ENCODE measurements around the gene FOXL2NB.
A peak's percentile ranks its signal among the peaks of the same experiment; 100 is the strongest.

The FOXL2NB gene

GRCh38 chr3:138928727-138929372, 18.2 kb upstream of the FOXL2NB start:
- DNase-seq (ENCODE audit: low read depth, low spot score): no peak

DNA sequence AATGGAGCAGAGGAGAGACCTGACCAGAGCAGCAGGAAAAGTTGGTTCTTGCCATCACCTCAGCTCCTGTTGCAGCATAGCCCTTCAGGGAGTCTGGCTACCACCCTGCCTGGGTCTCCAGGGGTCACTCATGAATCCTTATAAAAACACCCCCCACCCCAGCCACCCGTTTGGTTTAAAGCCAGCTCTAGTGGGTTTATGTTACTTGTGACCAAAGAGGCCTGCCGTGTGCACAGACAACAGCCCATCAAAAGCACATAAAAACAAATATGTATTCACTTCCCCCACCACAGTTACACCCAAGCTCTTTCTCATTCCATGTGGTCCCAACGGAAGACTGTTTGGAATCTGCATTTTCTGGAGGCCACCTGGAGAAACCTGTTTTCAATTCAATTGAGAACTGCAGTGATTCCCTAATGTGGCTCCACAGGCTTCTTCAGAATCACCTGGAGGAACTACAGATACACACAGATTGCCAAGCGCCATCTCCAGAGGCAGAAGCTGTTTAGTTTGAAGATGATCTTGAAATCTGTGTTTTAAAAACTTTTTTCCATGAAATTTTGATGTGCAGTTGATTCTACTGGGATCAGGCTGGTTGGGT, 13.8 kb upstream of the FOXL2NB start:
- no peak for DNase-seq (ENCODE audit: low read depth, low spot score)

DNA sequence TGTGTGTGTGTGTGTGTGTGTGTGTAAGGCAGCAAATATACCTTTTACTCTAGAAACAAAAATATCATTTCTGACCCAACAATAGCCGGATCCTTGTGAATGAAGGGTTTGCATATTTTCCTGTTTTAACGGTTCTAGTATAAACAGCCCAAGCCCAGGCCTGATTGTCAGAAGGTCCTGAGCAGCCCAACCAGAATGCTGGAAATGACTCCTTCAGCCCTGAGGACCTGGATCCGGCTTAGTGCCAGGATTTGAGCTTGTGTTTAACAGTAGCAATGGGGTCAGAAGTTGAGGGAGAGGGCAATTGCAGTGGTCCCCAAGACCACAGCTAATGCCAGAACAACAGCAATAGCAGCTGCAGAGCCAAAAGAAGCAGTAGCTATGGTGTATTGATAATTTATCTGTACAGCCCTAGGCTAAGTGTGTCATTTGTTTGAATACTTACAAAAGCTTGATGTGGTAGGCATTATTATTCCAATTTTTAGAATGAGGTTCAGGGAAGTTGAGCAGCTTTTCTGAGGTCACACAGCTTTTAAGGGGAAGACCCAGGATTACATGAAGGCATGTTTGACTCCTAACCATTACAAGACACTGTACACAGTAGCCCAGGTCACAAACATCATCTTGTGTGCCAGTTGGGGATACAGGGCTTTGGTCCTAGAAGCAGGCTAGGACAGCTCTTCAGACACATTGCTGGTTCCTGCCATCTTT, 12.9 kb upstream of the FOXL2NB start:
- DNase-seq (ENCODE audit: low read depth, low spot score): no peak

DNA sequence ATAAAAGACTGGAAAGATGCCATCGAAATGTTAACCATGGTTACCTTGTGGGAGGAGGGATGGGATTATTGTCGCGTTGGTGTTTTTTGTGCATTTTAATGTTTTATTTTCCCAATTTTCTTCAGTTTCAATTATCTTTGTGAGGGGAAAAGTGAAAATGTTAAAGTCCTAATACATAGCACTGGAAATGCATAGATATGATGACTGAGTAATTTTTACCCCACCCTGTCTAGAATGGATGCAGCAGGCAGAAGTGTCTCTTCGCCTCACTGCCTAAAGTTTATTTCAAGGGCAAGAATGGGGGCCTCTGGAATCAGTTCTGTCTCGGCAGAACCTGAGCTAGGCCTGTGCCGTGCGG, 11.5 kb upstream of the FOXL2NB start:
- no peak for DNase-seq (ENCODE audit: low read depth, low spot score)

DNA sequence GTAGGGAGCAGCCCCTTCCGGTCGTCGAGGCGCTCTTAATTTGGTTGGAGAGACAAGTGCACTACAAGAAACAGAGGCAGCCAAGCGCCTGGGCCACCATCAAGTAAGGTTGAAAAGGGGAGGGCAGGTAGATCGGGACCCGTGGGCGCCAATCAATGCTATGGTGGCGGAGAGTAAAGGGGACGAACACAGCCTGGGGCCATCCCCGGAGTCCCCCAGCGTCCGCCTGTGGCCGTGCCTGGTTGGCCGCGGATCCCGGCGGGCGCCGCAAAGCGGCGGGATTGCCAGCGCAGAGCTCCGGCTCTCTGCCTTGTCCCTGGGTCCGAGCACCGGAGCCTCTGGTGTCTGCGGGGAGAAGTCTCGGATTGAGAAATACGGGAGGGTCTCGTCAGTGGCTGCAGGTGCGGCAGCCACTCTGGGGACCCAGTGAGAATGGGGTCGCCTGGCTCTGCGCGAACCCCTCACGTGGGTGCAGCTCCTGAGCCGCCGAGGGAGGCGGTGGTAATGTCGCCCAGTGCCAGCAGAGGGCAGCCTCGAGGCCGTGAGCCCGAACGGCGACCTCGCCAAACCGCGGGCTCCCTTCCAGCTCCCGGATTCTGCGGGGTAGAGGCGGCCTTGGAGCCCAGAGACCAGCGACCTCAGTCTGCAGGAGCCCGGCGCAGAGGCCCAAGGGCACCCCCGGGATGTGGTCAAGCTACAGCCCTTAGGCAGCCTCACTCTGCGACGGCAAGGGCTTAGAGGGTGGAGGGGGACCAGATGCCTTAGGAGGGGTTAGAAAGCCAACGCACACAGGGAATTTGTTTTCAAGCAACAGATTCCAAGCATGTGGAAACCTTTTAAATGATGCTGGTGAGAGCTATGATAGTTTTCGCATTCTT, 10.9 kb upstream of the FOXL2NB start:
- DNase-seq (ENCODE audit: low read depth, low spot score): peak; percentile 90

DNA sequence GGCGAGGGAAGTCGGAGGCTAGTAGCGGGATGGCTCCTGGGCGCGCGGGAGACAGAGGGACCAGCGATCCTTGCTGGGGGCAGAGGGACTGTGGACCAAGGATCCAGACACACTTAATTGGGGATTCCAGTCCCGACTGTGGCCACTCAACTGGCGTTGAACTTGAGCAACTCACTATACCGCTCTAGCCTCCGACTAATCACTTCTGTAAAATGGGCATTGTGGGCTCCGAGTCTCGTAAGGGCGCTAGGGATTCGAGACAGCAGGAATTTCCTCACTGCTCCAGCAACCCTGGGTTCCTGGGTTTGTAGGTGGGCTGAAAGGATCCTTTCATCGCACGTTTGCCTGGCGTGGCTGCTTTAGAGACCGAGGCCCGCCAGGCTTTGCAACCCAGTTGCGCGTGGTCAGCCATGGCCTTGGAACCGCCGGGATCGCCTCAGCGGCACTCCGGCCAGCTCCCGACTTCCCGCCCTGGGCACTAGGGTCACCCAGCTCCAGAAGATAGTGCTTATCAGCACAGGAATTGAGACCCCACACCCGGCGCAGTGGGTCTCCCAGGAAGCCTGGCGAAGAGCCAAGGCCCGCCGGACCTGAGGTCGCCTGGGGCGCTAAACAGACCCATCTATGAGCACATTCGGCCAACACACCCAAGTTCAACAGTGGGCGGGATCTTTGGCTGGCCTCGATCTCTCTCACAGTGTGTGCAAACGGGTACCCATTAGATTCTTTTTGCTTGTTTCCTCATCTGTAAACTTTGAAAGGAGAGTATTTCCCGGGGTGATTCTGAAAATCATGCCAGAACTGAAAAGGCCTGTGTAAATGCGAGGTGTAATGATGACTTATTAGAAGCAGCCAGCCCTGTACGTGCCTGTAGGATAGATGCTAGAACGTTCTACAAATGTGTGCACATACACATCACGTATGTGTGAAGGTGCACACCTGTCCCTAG, 10.0 kb upstream of the FOXL2NB start:
- peak; percentile 15 for DNase-seq (ENCODE audit: low read depth, low spot score)

- DNase-seq (ENCODE audit: low read depth, low spot score): no peak
Observed at GRCh38 chr3:138937690-138938055, 9.3 kb upstream of the FOXL2NB start.

DNA sequence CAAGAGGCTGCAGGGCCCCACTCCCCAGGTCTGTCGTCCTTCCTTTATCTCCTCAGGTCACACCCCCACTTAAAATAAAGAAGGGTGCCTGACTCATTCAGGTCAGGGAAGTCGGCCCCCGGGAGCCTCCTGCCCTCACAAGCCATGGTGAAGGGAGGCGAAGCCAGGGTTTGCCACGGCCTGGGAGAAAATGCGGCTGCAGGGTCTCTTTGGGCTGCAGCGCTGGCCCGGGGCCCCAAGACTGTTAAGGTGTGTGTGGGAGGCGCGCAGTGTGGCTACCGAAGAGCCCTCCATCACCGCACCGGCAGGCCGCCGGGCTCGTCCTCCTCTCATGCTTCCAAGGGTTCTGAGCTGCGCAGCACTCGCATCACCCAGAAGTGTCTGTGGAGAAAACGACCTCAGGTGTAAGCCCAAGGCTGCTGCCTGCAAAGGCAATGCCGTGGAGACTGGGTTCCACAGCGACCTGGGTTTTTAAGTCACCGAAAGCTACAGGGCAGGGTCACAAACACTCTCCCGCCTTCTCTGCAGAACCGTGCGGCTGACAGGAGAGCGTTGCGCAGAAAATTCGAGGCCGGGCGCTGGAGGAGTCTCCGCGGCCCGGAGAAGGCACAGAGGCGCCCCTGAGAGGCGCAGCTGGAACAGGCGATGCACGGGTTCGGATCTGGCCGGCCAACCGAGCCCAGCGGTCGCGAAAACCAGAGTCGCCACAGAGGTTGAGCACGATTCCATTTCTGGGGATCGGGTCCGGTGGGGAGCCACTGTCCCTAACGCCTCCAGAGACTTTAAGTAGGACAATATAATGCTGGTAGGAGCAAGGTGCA, 8.8 kb upstream of the FOXL2NB start:
- DNase-seq (ENCODE audit: low read depth, low spot score): peak; percentile 11

DNA sequence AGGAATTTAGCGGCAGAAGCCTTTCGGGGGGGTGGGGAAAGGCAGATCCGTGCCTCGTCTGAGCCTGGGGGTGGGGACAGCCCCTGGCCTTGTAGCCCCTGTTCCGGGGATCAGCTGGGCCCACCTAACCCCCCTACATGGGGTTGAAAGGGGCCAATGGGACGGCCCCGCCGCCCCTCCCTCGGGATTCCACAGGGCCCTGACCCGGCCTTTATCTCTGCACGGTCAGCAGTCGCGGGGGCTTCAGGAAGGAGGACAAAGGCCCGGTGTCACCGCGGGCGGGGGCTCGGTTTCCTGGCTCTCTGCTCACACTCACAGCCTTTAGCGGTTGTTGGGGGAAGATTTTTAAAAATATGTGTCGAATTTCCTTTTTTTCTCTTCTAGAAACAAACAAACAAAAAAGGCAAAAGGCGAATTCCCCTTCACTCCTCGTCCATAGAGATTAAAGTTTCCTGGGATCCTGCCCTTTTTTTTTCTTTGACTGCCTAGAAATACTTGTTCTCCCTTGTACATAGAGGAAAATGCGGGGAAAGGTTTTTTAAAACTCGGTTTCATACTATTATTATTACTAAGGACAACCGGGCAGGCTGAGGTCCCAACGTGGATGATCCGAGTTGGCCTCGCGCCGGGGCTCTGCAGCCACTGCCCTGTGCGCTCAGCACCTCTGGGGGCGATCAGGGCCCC, 8.0 kb upstream of the FOXL2NB start:
- DNase-seq (ENCODE audit: low read depth, low spot score): no peak

DNA sequence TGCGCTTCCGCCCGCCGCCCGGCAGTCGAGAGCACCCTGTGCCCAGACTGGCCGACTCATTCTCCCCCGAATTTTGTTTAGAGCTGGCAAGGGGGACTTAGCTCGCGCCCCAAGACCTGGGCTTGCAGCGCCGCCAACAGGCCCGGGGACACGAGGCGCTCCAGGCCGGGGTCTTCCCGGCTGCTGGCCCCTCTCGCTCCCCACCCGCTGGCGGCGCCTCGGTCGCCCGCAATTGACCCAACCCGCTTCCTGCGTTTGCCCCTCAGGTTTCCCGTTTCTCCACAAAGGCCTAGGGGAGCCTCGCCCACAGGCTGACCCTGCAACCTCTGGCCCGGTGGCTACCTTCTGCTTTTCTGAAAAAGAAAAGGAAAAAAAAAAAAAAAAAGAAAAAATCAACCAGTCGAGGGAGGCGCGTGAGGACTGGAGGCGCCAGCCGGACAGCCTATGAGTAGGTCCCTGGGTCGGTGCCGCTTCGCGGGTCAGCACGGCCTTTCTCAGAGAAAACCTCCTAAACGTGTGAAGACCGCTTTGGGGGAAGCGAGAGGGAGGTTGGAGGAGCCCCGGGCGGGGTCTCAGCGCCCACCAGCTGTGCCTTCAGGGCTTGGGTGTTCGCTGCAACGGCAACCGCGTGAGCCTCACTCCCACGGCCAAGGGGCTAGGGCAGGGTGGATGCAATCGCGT, 7.3 kb upstream of the FOXL2NB start:
- no peak for DNase-seq (ENCODE audit: low read depth, low spot score)

DNA sequence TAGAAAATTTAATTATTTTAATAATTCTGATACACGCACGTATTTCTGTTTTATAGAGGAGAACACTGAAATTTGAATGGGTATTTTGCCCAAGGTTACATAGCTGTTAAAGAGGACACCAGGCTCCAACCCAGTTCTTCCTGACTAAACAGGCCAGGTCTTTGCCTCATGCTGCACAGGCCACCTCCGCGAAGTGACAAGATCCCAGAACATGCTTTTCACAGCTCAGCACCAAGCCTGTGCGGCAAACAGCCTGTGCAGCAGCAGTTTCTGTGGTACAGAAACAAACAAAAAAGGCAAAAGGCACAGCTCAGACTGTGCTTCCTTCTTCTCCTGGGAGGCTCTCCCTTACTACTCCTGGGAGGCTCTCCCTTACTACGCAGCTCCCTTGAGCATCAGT, 6.6 kb upstream of the FOXL2NB start:
- DNase-seq (ENCODE audit: low read depth, low spot score): no peak

GRCh38 chr3:138941259-138941885, 5.6 kb upstream of the FOXL2NB start:
- DNase-seq (ENCODE audit: low read depth, low spot score): peak; percentile 54

- no peak for DNase-seq (ENCODE audit: low read depth, low spot score)
Observed at GRCh38 chr3:138942271-138942670, 4.7 kb upstream of the FOXL2NB start.

GRCh38 chr3:138942861-138943623, 4.0 kb upstream of the FOXL2NB start:
- DNase-seq (ENCODE audit: low read depth, low spot score): peak; percentile 30

DNA sequence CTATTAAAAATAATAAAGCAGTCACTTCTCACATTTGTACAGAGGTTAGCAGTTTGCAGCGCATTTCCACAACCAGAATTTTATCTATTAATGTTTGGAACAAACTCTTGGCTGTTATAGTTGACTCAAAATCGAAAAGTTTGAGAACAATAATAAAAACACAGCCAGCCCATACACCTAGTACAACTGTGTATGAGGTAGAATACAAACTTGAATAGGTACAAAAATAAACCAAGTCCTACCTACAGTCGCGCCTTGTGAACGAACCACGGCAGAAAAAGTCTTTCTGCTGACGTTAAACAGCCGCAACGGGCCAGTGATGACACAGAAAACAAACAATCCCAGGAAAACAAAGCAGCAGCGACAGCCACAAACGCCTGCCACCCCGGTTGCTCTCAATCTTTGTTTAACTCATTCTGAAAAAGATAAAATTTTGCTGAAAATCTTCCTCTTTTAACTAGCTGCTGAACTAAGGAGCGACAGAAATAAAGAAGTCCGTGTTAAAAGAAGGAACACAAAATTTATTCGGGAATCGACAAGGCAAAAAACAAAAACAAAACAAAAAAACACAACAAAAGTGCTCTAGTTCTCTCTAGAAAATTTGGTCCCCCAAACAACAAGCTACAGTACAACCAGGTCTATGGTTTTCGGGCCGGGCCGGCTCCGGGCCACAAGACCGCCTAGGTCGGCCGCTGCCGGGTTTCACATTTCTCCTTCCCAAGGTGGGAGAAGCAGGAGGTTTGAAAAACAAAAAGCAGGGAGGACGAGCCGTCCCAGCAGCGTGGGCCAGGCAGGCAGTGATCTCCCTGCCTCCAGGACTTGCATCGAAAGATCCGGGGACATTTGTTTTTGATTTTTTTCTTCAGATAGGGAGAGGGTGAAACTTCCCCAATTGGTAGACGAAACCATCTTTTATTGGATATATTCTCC, 3.0 kb upstream of the FOXL2NB start:
- peak; percentile 33 for DNase-seq (ENCODE audit: low read depth, low spot score)

DNA sequence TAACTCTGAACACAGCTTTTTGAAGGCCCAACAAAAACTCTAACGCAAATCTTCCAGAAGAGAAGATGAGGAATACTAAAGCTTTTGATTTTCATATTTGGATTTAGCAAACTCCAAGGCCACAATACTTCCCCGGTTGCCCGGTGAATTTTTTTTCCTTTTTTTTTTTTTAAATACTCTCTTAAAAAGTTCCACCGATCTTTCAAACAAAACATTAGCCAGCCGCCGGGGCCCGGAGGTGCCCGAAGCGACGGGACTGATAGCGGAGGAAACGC, 2.4 kb upstream of the FOXL2NB start:
- no peak for DNase-seq (ENCODE audit: low read depth, low spot score)
